ENCODE data around the gene SSTR3. TPM values are rescaled to one million over a fixed set of nuclear protein-coding genes. Genes with fewer than 3 reads are reported as not detected.

The SSTR3 gene
- total RNA-seq, 2 experiments from 2014 or later = 1.9 to 2.1 TPM

DNA sequence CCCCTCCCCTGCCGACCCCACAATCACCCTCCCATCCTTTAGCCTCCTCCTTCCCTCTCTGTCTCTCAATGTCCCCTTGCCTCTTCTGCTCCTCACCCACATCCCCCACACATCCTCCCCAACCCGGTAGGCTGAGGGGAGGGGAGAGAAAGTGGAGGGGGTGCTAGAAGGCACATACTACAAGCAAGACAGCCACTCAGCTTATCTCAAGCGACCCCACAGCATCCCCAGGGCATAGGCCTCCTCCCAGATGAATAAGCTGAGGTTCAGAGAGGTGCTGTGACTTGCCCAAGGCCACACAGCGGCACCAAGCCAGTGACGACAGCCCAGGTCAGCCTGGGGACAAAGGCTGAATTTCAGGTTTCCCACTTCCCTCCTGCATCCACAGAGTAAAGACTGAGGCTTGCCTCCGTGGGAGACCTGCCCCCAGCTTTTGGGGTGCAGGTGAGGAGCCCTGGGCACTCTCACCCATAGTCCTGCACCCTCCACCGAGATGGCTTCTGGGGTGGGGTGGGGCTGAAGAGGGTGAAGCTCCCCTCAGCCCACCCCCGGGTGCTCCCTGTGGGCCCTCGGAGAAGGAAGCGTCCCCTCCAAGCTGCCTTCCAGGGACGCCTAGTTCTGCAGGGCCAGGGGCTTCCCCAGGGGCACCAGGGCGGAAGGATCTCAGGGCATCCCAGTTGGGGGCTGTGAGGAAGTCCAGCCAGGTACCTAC, 31.3 kb upstream of the SSTR3 start:
- H3K27ac ChIP-seq (ENCODE audit: low read depth in 1 of 2, low read length in 2 of 2) = peak overlapping the region; percentile 85 to 96
- peak overlapping the region; percentile 95 for H3K4me3 Mint-ChIP-seq
- peaks cover 65% of the 10 kb centered on the region for H3K4me1 Mint-ChIP-seq (ENCODE audit: low read depth)
- intact Hi-C loops (cut with DNase I, micrococcal nuclease) = loop anchor here (1.0 kb wide), 2 partner anchors 16 to 24 kb away; no protein-coding TSS in a partner anchor
- no peaks in the 10 kb centered on the region for H3K27me3 Mint-ChIP-seq
- TF ChIP-seq, protein P1, sequence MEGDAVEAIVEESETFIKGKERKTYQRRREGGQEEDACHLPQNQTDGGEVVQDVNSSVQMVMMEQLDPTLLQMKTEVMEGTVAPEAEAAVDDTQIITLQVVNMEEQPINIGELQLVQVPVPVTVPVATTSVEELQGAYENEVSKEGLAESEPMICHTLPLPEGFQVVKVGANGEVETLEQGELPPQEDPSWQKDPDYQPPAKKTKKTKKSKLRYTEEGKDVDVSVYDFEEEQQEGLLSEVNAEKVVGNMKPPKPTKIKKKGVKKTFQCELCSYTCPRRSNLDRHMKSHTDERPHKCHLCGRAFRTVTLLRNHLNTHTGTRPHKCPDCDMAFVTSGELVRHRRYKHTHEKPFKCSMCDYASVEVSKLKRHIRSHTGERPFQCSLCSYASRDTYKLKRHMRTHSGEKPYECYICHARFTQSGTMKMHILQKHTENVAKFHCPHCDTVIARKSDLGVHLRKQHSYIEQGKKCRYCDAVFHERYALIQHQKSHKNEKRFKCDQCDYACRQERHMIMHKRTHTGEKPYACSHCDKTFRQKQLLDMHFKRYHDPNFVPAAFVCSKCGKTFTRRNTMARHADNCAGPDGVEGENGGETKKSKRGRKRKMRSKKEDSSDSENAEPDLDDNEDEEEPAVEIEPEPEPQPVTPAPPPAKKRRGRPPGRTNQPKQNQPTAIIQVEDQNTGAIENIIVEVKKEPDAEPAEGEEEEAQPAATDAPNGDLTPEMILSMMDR (IDR thresholded peaks at IDR 0.05) = no peak
- POLR2A ChIA-PET = interaction anchor here (0.7 to 10.5 kb wide), 17 partner anchors 13 to 1073 kb away, joined by 3 to 281 read pairs (median 12); partner anchors contain the start of genes CYTH4, GGA1, IFT27 and IL2RB
- CTCF ChIA-PET = interaction anchor here (1.3 to 9.8 kb wide), 7 partner anchors 17 to 364 kb away, joined by 3 to 139 read pairs (median 4); no protein-coding TSS in a partner anchor
- ATAC-seq (ENCODE audit: poor library complexity) (peak; percentile 0), DNase-seq (peak in 4 of 14 experiments; percentile 41 to 69 (median 44))
- H3K4me1 ChIP-seq (ENCODE audit: insufficient read depth, low read length) = peaks cover 66% of the 10 kb centered on the region
- H3K4me3 ChIP-seq (ENCODE audit: low read length) = peak overlapping the region; percentile 100
- H3K27me3 ChIP-seq (ENCODE audit: control insufficient read depth in 1 of 2, insufficient read depth in 2 of 2, low read length in 2 of 2) = no peaks in the 10 kb centered on the region
- no peaks in the 10 kb centered on the region for H3K9me3 ChIP-seq (ENCODE audit: control insufficient read depth in 1 of 2, insufficient read depth in 1 of 2, low read length in 2 of 2)
- H3K36me3 ChIP-seq (ENCODE audit: insufficient read depth, low read length) = peaks cover 30% of the 10 kb centered on the region
- peaks cover 55% of the 10 kb centered on the region for H3K36me3 Mint-ChIP-seq (ENCODE audit: low read depth)
- no peaks in the 10 kb centered on the region for H3K9me3 Mint-ChIP-seq
- peak overlapping the region; percentile 97 for H3K27ac Mint-ChIP-seq

DNA sequence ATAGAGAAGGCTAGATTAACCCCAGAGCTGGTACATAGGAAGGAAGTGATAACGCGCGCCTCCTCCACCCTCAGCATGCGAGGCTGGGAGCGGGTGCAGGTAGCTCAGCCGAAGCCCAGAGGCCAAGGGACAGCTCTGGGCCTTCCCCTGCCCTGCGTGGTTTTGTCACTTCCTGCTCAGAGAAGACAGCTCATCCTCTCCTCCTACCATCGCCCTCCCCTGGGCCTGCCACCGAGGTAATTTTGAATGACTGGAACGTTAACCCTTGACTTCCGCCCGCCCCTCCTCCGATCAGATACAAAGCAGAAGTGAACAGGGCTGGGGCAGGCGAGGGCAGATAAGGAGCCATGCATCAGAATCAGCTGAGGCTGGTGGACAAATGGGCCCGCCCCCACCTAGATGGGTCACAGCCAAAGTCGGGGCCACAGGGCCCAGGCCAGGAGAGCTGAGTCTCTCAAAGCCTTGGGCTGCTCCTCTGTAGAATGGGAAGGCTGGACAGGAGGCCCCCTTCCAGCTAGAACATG, 30.2 kb upstream of the SSTR3 start:
- Mint-ChIP-seq H3K36me3 (ENCODE audit: low read depth) (peaks cover 66% of the 10 kb centered on the region), H3K9me3 (no peaks in the 10 kb centered on the region), H3K27ac (peak overlapping the region; percentile 97), H3K4me3 (peak overlapping the region; percentile 95), H3K27me3 (no peaks in the 10 kb centered on the region), H3K4me1 (ENCODE audit: low read depth) (peaks cover 76% of the 10 kb centered on the region)
- POLR2A ChIA-PET = interaction anchor here (0.6 to 10.5 kb wide), 24 partner anchors 8 to 466 kb away, joined by 3 to 281 read pairs (median 10); partner anchors contain the start of genes CYTH4, GGA1, IFT27 and IL2RB
- ATAC-seq (ENCODE audit: poor library complexity) = peak; percentile 67
- peak; percentile 63 to 97 (median 87) for DNase-seq
- CTCF ChIA-PET = interaction anchor here (1.0 to 9.8 kb wide), 8 partner anchors 12 to 365 kb away, joined by 3 to 139 read pairs (median 4); no protein-coding TSS in a partner anchor
- TF ChIP-seq, protein P1 (IDR thresholded peaks at IDR 0.05) = no peak
- Histone ChIP-seq H3K9me3 (ENCODE audit: control insufficient read depth in 1 of 2, insufficient read depth in 1 of 2, low read length in 2 of 2) (no peaks in the 10 kb centered on the region), H3K4me3 (ENCODE audit: low read length) (peak overlapping the region; percentile 100), H3K27me3 (ENCODE audit: control insufficient read depth in 1 of 2, insufficient read depth in 2 of 2, low read length in 2 of 2) (no peaks in the 10 kb centered on the region), H3K4me1 (ENCODE audit: insufficient read depth, low read length) (peaks cover 77% of the 10 kb centered on the region), H3K36me3 (ENCODE audit: insufficient read depth, low read length) (peaks cover 41% of the 10 kb centered on the region), H3K27ac (ENCODE audit: low read depth in 1 of 2, low read length in 2 of 2) (peak overlapping the region; percentile 85 to 96)
- intact Hi-C loops (cut with DNase I, micrococcal nuclease) = loop anchor here (1.0 kb wide), 2 partner anchors 12 to 19 kb away; no protein-coding TSS in a partner anchor

DNA sequence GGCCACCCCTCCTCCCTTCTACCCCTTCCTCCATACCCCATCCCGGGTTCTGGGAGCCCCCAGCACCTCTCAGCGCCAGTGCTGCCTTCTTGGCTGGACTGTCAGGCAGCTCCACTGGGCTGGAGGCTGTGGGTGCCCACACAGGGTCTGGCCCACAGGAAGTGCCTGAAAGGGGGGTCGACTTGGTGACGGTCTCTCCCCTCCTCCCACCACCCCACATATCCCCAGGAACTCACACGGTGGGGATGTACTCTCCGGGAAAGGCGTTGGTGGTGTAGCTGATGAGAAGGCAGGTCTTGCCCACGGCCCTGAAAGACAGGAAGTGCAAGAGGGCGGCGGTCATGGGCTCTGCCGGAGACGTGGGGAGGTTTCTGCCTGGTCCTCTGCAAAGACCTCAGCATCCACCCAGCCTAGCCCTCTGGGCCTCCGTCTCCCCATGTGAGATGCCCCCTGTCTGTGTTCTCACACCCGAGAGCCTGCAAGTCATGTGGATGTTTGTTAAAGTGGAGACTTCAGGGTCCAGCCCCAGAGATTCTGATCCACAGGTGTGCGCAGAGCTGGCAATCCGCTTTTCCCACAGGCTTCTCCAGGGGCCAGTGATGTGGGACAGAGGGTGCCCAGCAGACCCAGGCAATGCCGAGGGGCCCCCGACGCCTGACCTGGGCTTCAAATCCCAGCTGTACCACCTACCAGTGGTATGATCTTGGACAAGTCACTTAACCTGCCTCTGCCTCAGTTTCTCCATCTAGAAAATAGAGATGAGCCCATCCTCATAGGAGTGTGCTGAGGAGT, 29.3 kb upstream of the SSTR3 start:
- Histone ChIP-seq H3K27me3 (ENCODE audit: control insufficient read depth in 1 of 2, insufficient read depth in 2 of 2, low read length in 2 of 2) (no peaks in the 10 kb centered on the region), H3K4me1 (ENCODE audit: insufficient read depth, low read length) (peaks cover 86% of the 10 kb centered on the region), H3K9me3 (ENCODE audit: control insufficient read depth in 1 of 2, insufficient read depth in 1 of 2, low read length in 2 of 2) (no peaks in the 10 kb centered on the region), H3K36me3 (ENCODE audit: insufficient read depth, low read length) (peaks cover 48% of the 10 kb centered on the region), H3K4me3 (ENCODE audit: low read length) (peak overlapping the region; percentile 100), H3K27ac (ENCODE audit: low read depth in 1 of 2, low read length in 2 of 2) (peak overlapping the region; percentile 79 to 96)
- TF ChIP-seq, protein P1 (IDR thresholded peaks at IDR 0.05) = no peak
- DNase-seq (peak in 7 of 14 experiments; percentile 39 to 82 (median 65)), ATAC-seq (ENCODE audit: poor library complexity) (no peak)
- no peaks in the 10 kb centered on the region for H3K9me3 Mint-ChIP-seq
- POLR2A ChIA-PET = interaction anchor here (0.6 to 10.5 kb wide), 25 partner anchors 8 to 466 kb away, joined by 3 to 281 read pairs (median 9); partner anchors contain the start of genes CYTH4, GGA1, IFT27 and IL2RB
- no peaks in the 10 kb centered on the region for H3K27me3 Mint-ChIP-seq
- intact Hi-C loops (cut with DNase I, micrococcal nuclease) = loop anchor here (1.0 kb wide), 2 partner anchors 11 to 20 kb away; no protein-coding TSS in a partner anchor
- peaks cover 75% of the 10 kb centered on the region for H3K36me3 Mint-ChIP-seq (ENCODE audit: low read depth)
- peaks cover 85% of the 10 kb centered on the region for H3K4me1 Mint-ChIP-seq (ENCODE audit: low read depth)
- CTCF ChIA-PET = interaction anchor here (1.0 to 9.8 kb wide), 9 partner anchors 11 to 366 kb away, joined by 3 to 139 read pairs (median 4); no protein-coding TSS in a partner anchor
- H3K4me3 Mint-ChIP-seq = peak overlapping the region; percentile 95
- H3K27ac Mint-ChIP-seq = peak overlapping the region; percentile 97
